ENCODE results near the gene TSPAN8.

GRCh38 chr12:71166862-71167496 lies 9.2 kb upstream of the TSPAN8 start:
- no peak for TF ChIP-seq CTCF (IDR thresholded peaks at IDR 0.05)
- no peak for TF ChIP-seq POLR2A (IDR thresholded peaks at IDR 0.05)

All from heart left ventricle (tissue), 13 donors.